GM18502 (cell line): ENCODE measurements around the gene GPC6.
"Not testable (repeated sequence)": the region's sequence is repeated elsewhere in the genome, so short reads cannot be mapped to it uniquely, and the experiment has no call there.

ENCODE experiments used
- ATAC-seq: cut with Tn5 transposase; IDR thresholded peaks from one replicate; pipeline ENCODE4 v1.9.1; 2021; ENCODE audit warnings: mild to moderate bottlenecking; ENCODE audit not compliant: unreplicated experiment, poor library complexity

The GPC6 gene

GRCh38 chr13:93473441-93474270, 247.0 kb downstream of the GPC6 start:
- ATAC-seq: no peak

- ATAC-seq: no peak
These were observed 249.6 kb downstream of the GPC6 start for GRCh38 chr13:93476175-93476574.

- no peak for ATAC-seq
These were observed 250.6 kb downstream of the GPC6 start for GRCh38 chr13:93477238-93477637.

- ATAC-seq: no peak
These were observed 254.0 kb downstream of the GPC6 start for GRCh38 chr13:93480553-93481106.

- ATAC-seq: not testable (repeated sequence)
These were observed 269.5 kb downstream of the GPC6 start for GRCh38 chr13:93496117-93496516.

GRCh38 chr13:93496985-93497673, 270.5 kb downstream of the GPC6 start:
- ATAC-seq: no peak

GRCh38 chr13:93499991-93500390, 273.4 kb downstream of the GPC6 start:
- ATAC-seq: no peak

GRCh38 chr13:93502071-93502470, 275.5 kb downstream of the GPC6 start:
- no peak for ATAC-seq

GRCh38 chr13:93502987-93503615, 276.5 kb downstream of the GPC6 start:
- no peak for ATAC-seq

GRCh38 chr13:93505104-93505952, 278.7 kb downstream of the GPC6 start:
- no peak for ATAC-seq

- ATAC-seq: no peak
These were observed 284.4 kb downstream of the GPC6 start for GRCh38 chr13:93511011-93511410.

GRCh38 chr13:93515267-93515666, 288.7 kb downstream of the GPC6 start:
- ATAC-seq: no peak

GRCh38 chr13:93517658-93518057, 291.1 kb downstream of the GPC6 start:
- no peak for ATAC-seq

- ATAC-seq: no peak
These were observed 294.7 kb downstream of the GPC6 start for GRCh38 chr13:93521307-93521706.

- ATAC-seq: no peak
These were observed 295.9 kb downstream of the GPC6 start for GRCh38 chr13:93522501-93522900.

GRCh38 chr13:93525087-93525486, 298.5 kb downstream of the GPC6 start:
- ATAC-seq: no peak

- no peak for ATAC-seq
These were observed 301.2 kb downstream of the GPC6 start for GRCh38 chr13:93527748-93528297.

- ATAC-seq: no peak
These were observed 303.4 kb downstream of the GPC6 start for GRCh38 chr13:93529961-93530360.

GRCh38 chr13:93534181-93534700, 307.6 kb downstream of the GPC6 start:
- ATAC-seq: no peak

GRCh38 chr13:93535251-93535650, 308.6 kb downstream of the GPC6 start:
- no peak for ATAC-seq
